Hepatocyte (in vitro differentiated cells): ENCODE measurements around the gene KCNQ4. TPM values are rescaled to one million over a fixed set of nuclear protein-coding genes. Genes with fewer than 3 reads are reported as not detected.

ENCODE experiments used
- DNase-seq: peaks from one replicate; pipeline ENCODE4 v3.0.0-alpha.2; 2016; ENCODE audit warnings: low spot score
- H2AFZ ChIP-seq: fragments of 200-600 bp; sonication (generic); 2 replicates; pipeline ENCODE4 v1.6.0; 2016; ENCODE audit warnings: antibody characterized with exemption, mild to moderate bottlenecking
- H3K27ac ChIP-seq: fragments of 200-600 bp; sonication (generic); 2 replicates; pipeline ENCODE4 v1.5.1; 2016; ENCODE audit warnings: mild to moderate bottlenecking
- H3K27me3 ChIP-seq: fragments of 200-600 bp; sonication (generic); 2 replicates; pipeline ENCODE4 v1.6.1; 2016
- H3K36me3 ChIP-seq: fragments of 200-600 bp; sonication (generic); replicated peaks from 2 replicates; pipeline ENCODE4 v1.5.1; 2016; ENCODE audit warnings: low read depth; ENCODE audit not compliant: insufficient read depth
- H3K4me1 ChIP-seq: fragments of 200-600 bp; sonication (generic); 2 replicates; pipeline ENCODE4 v1.5.1; 2016; ENCODE audit warnings: mild to moderate bottlenecking, moderate library complexity; ENCODE audit not compliant: insufficient read depth
- H3K4me2 ChIP-seq: fragments of 200-600 bp; sonication (generic); 2 replicates; pipeline ENCODE4 v1.6.0; 2016
- H3K4me3 ChIP-seq: fragments of 200-600 bp; sonication (generic); 2 replicates; pipeline ENCODE4 v1.5.1; 2016; ENCODE audit warnings: mild to moderate bottlenecking
- H3K79me2 ChIP-seq: fragments of 200-600 bp; sonication (generic); 2 replicates; pipeline ENCODE4 v1.6.0; 2017; ENCODE audit warnings: mild to moderate bottlenecking
- H3K9me2 ChIP-seq: fragments of 200-600 bp; sonication (generic); replicated peaks from 2 replicates; pipeline ENCODE4 v1.6.0; 2017; ENCODE audit warnings: mild to moderate bottlenecking; ENCODE audit not compliant: insufficient read depth
- H3K9me3 ChIP-seq: fragments of 200-600 bp; sonication (generic); 2 replicates; pipeline ENCODE4 v1.5.1; 2016; ENCODE audit warnings: low read depth, mild to moderate bottlenecking
- H4K20me1 ChIP-seq: fragments of 200-600 bp; sonication (generic); 2 replicates; pipeline ENCODE4 v1.6.0; 2016; ENCODE audit warnings: mild to moderate bottlenecking; ENCODE audit not compliant: insufficient read depth, poor library complexity, severe bottlenecking
- CTCF ChIP-seq: fragments of 200-600 bp; sonication (generic); IDR thresholded peaks from 2 replicates; pipeline ENCODE4 v1.5.1; 2016; ENCODE audit warnings: antibody characterized with exemption, mild to moderate bottlenecking; ENCODE audit not compliant: poor library complexity
- EZH2 ChIP-seq: fragments of 200-600 bp; sonication (generic); IDR thresholded peaks from 2 replicates; pipeline ENCODE4 v1.6.1; 2016; ENCODE audit warnings: antibody characterized with exemption, mild to moderate bottlenecking, borderline replicate concordance
- EZH2phosphoT487 ChIP-seq: fragments of 200-600 bp; sonication (generic); IDR thresholded peaks from one replicate; pipeline ENCODE4 v1.6.1; 2018; ENCODE audit warnings: antibody characterized with exemption, mild to moderate bottlenecking, low read depth, moderate library complexity; ENCODE audit not compliant: unreplicated experiment, severe bottlenecking
- WGBS: methylation state at CpG from one replicate; pipeline ENCODE4 v1.1.6; 2016; ENCODE audit warnings: low lambda C conversion rate; ENCODE audit errors: missing lambda C conversion rate; 5-methylcytosine and 5-hydroxymethylcytosine counted together
- polyA plus RNA-seq: library from polyadenylated mRNA; unstranded; fragments of >200 nt; fragmentation: Nextera tagmentation; extraction: Ambion mirVana; gene quantifications from 2 replicates; pipeline ENCODE4 v1.2.1, GENCODE V29; 2016
- total RNA-seq: library from RNA; depleted of rRNA; stranded (reverse); fragments of >200 nt; gene quantifications from 2 replicates; pipeline ENCODE4 v1.2.3, GENCODE V29; 2014

Gene KCNQ4
- total and polyA plus RNA-seq, 2 experiments from 2014 or later: not detected

- no peak overlapping the region for H3K4me3 ChIP-seq
- WGBS: 84% methylated on average over 13 of the region's 13 CpGs
Observed at GRCh38 chr1:40789661-40790430, 6.3 kb downstream of the KCNQ4 start.

GRCh38 chr1:40792036-40792435 lies 8.4 kb downstream of the KCNQ4 start:
- 76% methylated on average over 7 of the region's 7 CpGs for WGBS
- H3K9me2 ChIP-seq: no peaks in the 10 kb centered on the region
- TF ChIP-seq CTCF (no peak), EZH2phosphoT487 (no peak), EZH2 (no peak)

More at GRCh38 chr1:40789661-40790430, 6.3 kb downstream of the KCNQ4 start:
- Histone ChIP-seq H3K27ac (no peak overlapping the region), H3K9me2 (no peaks in the 10 kb centered on the region), H3K4me1 (no peaks in the 10 kb centered on the region), H2AFZ (no peak overlapping the region), H3K36me3 (no peaks in the 10 kb centered on the region), H3K27me3 (peaks cover 2% of the 10 kb centered on the region), H4K20me1 (no peaks in the 10 kb centered on the region), H3K4me2 (no peak overlapping the region), H3K79me2 (no peaks in the 10 kb centered on the region), H3K9me3 (no peaks in the 10 kb centered on the region)
- TF ChIP-seq EZH2 (no peak), CTCF (no peak), EZH2phosphoT487 (no peak)
- DNase-seq: no peak

DNA sequence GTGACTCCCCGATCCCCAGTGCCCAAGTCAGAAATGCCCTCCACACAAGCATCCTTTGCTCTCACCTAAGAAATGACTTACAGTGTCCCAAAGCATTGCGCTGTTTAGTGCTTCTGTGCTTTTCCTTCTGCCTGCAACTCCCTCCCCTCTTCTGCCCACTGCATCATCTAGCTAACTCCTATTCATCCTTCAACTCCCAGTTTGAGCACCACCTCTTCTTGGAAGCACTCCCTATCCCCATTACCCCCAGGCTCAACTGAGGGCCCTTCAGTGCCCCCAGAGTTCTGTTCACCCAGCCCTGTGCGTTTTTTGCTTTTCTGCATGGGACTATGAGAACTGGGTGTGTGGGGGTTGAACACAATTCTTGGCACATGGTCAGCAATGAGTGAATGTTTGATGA lies 10.0 kb downstream of the KCNQ4 start:
- no peak overlapping the region for H3K4me3 ChIP-seq
- H2AFZ ChIP-seq: no peak overlapping the region
- no peak overlapping the region for H3K27ac ChIP-seq
- DNase-seq: no peak
- H3K79me2 ChIP-seq: no peaks in the 10 kb centered on the region
- H3K27me3 ChIP-seq: no peaks in the 10 kb centered on the region
- H3K4me2 ChIP-seq: no peak overlapping the region
- no peaks in the 10 kb centered on the region for H4K20me1 ChIP-seq
- TF ChIP-seq EZH2phosphoT487: no peak
- WGBS: 96% methylated on average over 3 of the region's 3 CpGs
- no peaks in the 10 kb centered on the region for H3K4me1 ChIP-seq
- no peaks in the 10 kb centered on the region for H3K36me3 ChIP-seq
- no peaks in the 10 kb centered on the region for H3K9me2 ChIP-seq
- H3K9me3 ChIP-seq: no peaks in the 10 kb centered on the region

More at GRCh38 chr1:40792036-40792435, 8.4 kb downstream of the KCNQ4 start:
- no peaks in the 10 kb centered on the region for H3K9me3 ChIP-seq
- H4K20me1 ChIP-seq: no peaks in the 10 kb centered on the region
- DNase-seq: no peak
- no peak overlapping the region for H3K4me3 ChIP-seq
- H3K36me3 ChIP-seq: no peaks in the 10 kb centered on the region
- no peak overlapping the region for H3K27ac ChIP-seq
- no peaks in the 10 kb centered on the region for H3K79me2 ChIP-seq
- H3K4me1 ChIP-seq: no peaks in the 10 kb centered on the region
- no peaks in the 10 kb centered on the region for H3K27me3 ChIP-seq
- no peak overlapping the region for H3K4me2 ChIP-seq
- no peak overlapping the region for H2AFZ ChIP-seq

DNA sequence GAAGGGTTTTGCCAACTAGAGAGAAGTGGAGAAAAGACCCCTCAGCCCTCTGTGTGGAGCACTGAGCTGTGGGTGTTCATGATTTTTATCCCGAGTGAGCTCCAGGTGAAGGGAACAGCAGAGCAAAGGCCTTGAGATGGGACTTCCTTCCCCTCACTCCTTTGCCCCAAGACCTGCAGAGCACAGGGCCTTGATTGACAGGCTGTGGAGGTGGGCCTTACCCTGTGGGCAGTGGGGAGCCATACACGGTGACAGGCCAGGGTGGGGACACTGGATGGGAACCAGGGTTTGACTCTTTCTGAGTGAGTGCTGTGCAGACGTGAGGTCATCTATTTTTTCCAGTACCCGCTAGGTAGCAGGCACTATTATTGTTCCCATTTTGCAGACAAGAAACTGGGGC lies 10.5 kb downstream of the KCNQ4 start:
- Histone ChIP-seq H4K20me1 (no peaks in the 10 kb centered on the region), H3K27me3 (no peaks in the 10 kb centered on the region), H3K4me2 (no peak overlapping the region), H3K36me3 (no peaks in the 10 kb centered on the region), H3K79me2 (no peaks in the 10 kb centered on the region), H3K9me2 (no peaks in the 10 kb centered on the region), H2AFZ (no peak overlapping the region), H3K4me1 (no peaks in the 10 kb centered on the region), H3K9me3 (no peaks in the 10 kb centered on the region), H3K4me3 (no peak overlapping the region), H3K27ac (no peak overlapping the region)
- TF ChIP-seq EZH2phosphoT487 (no peak), CTCF (no peak), EZH2 (no peak)
- DNase-seq: no peak
- 85% methylated on average over 4 of the region's 4 CpGs for WGBS
